ENCODE data around the gene NDUFB11.

Gene NDUFB11

DNA sequence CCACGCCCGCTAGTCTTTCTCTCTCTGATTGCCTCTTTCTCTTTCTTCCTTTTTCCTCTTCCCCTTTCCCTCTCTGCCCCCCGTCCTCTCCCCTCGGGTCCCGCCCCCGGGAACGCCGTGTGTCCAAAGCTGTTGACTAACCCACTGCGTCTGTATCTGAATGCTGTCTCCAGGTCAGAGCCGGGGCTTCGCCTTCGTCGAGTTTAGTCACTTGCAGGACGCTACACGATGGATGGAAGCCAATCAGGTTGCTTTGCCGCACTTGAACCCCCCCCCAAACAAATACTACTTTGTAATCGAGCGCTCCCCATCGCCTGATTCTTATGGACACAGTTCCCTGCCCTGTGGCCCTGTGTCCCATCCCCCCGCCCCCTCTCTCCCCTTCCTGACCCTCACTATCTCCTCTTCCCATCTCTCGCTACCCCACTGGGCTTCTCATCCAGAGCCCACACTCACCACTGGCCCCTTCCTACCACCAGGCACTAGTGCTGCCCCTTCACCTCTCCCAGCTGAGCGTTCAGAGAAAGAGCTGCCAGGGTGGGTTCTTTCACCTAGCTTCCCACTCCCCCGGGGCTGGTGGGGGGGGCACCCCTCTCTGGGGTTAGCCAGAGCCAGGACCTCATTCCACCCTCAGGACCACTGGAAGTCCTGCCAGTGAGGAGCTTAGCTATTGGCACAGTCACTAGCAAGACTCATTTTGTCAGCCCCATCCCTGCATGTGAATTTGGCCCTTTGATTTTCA, 30.5 kb upstream of the NDUFB11 start:
- DNase-seq (ENCODE audit: low read depth in 2 of 2): no peak

DNA sequence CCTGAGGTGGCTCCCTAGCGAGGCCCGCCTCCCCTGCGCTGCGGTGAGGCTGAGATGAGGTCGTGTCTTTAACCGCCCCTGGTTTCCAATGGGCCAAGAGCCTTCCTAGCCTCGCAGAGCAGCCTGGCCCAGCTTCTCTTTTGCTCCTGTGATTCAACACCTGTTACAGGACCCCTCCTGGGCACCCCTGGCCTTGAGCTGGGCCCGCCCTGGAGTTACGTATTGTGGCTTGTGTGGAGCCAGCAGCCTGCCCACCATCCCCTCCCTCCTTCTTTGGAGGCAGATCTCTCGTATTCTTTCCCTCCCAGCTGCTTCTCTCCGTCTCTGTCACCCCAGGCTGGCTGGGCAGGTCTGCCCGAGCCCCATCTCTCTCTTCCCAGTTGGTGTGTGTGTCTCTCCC, 29.9 kb upstream of the NDUFB11 start:
- DNase-seq (ENCODE audit: low read depth in 2 of 2): no peak

DNA sequence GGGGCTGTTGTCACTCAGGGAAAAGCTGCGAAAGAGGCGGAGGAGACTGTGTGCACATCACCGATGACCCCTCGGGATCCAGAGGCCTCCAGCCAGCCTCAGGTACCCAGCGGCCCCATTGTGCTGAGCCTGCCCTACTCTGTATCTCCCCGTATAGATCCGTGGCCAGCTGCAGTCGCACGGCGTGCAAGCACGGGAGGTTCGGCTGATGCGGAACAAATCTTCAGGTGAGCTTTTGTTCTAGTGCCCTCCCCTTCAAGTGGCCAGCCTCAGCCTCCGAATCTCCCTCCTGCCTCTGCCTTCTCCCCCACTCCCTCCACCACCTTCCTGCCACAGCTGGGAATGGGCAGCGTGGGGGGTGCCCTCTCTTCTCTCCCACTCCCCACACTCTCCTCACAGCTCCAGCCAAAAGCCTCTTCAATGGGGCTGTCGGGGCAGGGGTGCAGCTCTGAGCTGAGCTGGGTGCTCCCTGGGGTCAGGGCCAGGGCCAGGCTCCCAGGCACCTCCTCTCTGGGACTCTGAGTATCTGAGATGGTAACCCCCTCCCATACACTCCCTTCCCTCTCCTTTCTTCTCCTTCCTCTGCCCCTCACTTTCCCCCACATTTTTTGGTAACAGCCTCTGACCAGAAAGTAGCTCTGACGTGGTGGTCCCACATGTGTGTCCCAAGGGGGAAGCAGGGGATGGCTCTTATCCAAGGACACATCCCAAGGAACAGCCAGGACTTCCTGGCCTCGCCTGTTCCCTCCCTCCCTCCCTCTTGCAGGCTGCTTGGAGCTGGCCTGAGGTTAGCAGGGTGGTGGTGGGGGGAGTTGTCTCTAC, 28.7 kb upstream of the NDUFB11 start:
- no peak for DNase-seq (ENCODE audit: low read depth in 2 of 2)

DNA sequence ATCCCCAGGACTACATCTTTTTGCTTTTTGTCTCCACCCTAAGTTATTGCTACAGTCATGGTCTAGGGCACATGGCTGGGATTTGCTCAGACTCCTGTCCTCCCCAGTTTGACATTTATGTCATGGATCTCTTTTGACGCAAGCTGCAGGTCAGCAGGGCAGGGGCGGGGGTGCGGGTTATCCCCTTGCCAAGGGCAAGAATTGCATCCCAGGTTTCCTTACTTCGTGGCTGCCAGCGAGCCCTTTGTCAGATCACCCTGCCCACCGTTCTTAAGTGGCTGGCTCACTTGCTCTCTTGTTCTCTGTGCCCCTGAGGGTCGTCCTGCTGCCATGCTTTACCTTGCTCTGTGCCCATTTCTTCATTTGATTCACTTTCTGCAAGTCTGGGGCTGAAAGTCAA, 28.0 kb upstream of the NDUFB11 start:
- no peak for DNase-seq (ENCODE audit: low read depth in 2 of 2)

DNA sequence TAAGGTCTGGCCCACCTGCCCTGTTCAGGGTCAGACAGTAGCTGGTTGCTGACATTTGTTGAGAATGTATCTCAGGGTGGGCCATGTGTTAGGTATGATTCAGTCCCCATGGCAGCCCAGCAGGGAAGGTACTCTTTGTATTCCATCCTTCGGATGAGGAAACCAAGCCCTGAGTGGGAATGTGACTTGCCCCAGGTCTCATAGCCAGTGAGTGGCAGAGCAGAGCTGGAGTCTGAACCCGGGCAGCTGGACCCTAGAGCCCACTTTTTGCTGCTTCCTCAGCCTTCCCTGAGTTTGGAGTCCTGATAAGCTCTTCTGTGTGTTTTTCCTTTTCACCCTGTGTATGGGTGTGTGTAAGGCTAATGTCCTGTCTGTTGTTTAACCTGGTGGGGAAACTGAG, 27.5 kb upstream of the NDUFB11 start:
- DNase-seq (ENCODE audit: low read depth in 2 of 2): no peak

DNA sequence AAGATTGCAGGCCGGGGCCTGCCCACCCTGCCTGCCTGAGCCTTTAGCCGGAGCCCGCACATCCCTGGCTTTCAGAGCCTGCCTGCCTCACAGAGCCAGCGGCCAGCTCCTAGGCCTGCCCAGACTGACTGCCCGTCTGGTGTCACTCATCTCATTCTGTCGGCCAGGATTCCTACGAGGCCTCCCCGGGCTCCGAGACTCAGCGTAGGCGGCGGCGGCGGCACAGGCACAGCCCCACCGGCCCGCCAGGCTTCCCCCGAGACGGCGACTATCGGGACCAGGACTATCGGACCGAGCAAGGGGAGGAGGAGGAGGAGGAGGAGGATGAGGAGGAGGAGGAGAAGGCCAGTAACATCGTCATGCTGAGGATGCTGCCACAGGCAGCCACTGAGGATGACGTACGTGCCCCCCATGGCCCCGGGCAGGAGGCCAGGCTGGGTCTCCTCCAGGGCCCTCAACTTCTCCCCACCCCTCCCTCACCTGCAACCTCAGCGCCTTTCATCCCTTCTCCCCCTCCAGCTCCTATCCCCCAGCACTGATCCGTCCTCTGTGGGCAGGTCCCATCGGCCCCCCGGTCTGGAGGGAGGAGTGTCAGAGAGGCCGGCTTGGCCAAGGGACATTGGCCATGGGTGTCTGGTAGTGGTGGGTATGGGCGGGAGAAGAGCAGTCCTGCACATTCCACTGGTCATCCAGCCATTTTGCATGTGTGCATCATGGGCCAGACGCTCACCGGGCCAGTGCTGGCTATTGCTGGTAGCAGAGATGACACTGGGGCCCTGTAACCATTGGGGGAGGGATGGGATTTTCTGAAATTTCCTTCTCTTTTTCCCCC, 26.6 kb upstream of the NDUFB11 start:
- no peak for DNase-seq (ENCODE audit: low read depth in 2 of 2)

DNA sequence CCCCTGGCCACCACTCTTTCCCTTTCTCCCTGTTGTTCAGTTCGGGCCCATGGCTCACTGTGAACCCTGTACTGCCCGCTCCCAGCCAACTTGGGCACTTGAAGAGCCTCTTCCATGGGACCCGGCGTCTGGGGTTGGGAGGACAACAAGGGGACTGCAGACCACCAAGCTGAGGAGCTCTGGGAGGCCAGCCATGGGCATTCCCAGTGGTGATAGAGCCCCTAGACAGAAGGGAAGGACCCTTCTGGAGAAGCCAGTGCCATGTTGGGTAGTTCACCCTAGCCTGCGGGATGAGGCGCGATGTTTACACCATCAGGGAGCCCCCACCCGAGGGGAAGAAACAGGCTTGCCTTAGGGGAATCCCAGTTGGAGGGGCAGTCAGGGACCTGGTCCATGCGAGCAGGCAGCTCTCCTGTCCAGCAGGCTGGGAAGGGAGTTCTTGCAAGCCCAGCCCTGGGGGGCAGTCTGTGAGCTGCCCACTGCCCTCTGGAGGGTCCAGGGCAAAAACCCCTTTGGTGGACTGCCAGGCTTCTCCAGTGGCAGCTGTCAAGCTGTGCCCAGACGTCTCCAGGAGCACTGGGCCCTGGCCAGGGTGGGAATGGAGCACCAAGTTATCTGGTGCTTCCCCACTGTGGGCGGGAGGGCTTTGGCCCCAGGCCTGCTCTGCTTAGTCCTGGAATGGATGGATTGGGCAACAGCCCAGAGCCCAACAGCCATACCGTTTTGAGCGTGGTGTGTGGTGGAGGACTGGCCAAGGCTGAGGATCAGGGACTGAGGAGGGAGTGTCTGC, 25.4 kb upstream of the NDUFB11 start:
- no peak for DNase-seq (ENCODE audit: low read depth in 2 of 2)

DNA sequence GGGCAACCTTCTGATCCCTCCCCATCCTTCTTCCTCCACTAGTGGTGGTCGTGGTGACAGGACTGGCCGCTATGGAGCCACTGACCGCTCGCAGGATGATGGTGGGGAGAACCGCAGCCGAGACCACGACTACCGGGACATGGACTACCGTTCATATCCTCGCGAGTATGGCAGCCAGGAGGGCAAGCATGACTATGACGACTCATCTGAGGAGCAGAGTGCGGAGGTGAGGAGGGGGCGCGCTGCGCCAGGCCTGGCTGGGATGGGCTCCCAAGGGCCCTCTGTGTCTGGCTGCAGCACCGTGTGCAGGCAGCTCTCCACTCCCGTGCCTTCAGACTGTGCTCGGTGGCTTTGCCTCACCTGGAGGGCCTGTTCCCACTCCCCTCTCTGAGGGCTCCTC, 24.8 kb upstream of the NDUFB11 start:
- DNase-seq (ENCODE audit: low read depth in 2 of 2): no peak

DNA sequence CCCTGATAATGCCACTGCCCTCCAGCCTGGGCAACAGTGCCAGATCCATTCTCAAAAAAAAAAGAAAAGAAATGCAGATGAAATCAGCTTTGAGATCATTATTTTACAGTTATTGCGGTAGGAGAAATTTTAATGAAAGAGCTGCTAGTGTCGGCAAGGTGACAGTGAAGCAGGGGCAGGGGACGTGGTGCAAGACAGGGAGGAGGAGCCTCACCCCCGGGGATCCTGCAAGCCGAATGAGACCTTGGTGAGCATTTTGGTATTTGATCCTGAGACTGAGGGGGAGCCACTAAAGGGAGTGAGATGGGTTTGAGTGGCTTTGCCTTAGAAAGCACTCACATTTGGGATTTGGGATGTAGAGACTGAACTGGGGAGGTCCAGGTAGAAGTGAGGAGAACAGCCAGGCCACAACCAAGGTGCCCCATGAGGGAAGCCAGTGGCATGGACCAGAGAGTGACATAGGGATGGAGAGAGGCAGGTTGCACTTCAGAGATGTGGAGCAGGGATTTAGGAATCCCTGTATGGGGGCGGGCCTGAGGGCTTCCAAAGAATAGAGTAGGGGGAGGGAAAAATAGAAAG, 24.1 kb upstream of the NDUFB11 start:
- no peak for DNase-seq (ENCODE audit: low read depth in 2 of 2)

DNA sequence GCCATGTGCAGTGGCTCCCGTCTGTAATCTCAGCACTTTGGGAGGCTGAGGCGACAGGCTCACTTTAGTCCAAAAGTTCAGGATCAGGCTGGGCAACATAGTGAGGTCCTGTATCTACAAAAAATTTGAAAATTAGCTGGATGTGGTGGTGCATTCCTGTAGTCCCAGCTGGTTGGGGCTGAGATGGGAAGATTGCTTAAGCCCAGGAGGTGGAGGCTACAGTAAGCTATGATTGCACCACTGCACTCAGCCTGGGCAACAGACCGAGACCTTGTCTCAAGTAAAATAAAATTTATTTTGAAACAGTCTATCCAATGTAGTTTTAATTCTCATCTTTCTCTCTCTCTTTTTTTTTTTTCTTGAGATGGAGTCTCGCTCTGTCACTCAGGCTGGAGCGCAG, 21.6 kb upstream of the NDUFB11 start:
- no peak for DNase-seq (ENCODE audit: low read depth in 2 of 2)

DNA sequence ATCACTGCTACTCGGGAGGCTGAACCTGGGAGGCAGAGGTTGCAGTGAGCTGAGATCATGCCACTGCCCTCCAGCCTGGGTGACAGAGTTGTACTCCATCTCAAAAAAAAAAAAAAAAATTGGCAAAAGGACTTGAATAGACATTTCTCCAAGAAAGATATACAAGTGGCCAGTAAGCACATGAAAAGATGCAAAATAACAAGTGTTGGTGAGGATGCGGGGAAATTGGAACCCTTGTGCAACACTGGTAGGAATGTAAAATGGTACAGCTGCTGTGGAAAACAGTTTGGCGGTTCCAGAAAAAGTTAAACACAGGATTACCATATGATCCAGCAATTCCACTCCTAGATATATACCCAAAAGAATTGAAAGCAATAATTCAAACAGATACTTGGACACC, 19.9 kb upstream of the NDUFB11 start:
- no peak for DNase-seq (ENCODE audit: low read depth in 2 of 2)

DNA sequence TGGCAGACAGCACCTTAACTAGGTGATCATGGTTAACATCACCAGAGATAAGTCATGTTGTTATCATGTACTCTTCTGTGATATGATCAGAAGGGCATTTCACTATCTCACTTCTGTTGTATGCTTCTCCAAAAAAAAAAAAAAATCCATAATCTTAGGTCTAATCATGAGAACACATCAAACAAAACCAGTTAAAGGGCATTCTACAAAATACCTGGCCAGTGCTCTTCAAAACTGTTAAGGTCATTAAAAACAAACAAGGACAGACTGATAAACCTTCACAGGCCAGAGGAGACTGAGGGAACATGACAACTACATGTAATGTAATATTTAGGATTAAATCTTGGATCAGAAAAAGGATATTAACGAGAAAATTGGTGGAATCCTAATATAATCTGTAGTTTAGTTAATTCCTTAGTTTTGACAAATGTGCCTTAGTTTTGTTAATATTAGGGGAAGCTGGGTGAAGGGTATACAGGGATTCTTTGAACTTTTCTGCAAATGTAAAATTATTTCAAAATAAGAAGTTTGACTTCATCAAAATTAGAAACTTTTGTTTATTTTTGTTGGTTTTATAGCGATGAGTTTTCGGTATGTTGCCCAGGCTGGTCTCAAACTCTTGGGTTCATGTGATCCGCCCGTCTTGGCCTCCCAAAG, 18.6 kb upstream of the NDUFB11 start:
- DNase-seq (ENCODE audit: low read depth in 2 of 2): no peak

DNA sequence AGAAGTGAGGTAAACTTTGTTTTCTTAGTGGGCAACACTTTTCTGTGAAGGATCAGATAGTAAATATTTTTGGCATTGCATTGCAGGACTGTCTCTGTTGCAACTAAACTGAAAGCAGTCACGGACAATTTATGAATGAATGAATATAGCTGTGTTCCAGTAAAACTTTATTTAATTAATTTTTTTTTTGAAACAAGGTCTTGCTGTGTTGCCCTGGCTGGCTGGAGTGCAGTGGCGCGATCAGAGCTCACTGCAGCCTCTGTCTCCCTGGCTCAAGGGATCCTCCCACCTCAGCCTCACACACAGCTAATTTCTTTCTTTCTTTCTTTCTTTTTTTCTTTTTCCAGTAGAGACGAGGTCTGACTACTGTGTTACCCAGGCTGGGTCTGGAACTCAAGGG, 16.3 kb upstream of the NDUFB11 start:
- no peak for DNase-seq (ENCODE audit: low read depth in 2 of 2)

DNA sequence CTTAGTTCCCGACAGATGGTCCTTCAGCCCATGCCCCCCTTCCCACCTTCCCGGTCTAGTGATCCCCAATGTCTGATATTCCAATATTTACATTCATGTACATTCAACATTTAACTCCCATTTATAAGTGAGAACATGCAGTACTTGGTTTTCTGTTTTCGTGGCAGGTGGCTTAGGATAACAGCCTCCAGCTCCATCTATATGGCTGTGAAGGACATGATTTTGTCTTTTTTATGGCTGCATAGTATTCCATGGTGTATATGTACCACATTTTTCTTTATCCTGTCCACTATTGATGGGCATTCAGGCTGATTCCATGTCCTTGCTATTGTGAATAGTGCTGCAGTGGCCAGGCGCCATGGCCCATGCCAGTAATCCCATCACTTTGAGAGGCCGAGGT, 14.3 kb upstream of the NDUFB11 start:
- DNase-seq (ENCODE audit: low read depth in 2 of 2): no peak

DNA sequence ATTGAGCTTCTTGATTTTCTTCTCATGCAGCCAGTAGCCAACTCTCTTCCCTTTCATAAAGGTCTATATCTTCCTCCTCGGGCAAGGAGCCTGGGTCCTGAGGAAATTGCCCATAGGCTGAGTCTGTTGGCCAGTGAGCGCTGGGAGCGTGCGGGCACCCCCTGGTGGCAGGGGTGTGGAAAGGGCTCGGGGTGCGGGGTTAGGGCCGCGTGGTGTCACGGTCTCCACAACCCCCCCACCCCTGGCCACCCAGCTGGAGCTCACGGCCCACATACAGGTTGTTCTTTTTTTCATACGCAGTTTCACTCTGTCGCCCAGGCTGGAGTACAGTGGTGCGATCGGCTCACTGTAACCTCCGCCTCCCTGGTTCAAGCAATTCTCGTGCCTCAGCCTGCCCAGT, 13.6 kb upstream of the NDUFB11 start:
- no peak for DNase-seq (ENCODE audit: low read depth in 2 of 2)

DNA sequence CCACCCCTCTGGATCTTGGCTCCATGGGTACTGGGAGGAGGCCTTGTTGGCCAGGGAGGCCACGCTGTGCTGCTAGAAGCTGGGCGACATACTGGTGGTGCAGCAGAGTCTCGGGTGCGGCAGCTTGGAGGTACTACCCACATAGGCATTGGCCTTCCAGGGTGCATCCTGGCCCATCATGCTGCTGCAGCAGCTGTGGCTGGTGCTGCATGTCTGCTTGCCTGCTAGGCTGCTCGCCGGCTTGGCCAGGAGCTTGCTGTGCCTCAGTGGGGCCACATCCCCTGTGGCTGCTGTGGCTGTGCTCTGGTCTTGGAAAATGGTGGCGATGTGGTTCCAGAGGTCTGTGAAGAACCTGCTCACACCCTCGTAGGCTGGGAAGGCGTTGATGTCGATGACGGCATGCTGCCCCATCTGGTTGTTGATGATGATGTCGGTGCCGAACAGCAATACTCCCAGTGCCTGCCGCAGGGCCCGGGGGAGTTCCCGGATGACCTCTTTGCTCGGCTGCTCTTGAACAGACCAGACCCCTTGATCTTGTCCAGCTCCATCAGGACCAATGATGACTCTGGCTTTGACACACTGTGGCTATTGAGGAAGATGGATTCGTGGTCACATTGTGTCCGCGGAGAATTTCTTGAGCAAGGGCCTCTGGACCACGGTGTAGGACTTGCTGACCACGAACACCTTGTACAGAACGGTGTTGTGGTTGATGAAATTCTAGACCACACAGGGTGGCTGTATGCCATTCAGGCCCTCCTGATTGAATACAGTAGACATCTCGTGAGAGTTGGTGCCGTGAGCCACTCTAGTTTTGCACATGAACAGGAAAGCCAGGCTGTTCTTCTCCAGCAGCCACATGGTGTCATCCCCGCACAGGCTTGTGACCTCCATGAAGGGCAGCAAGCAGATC, 12.4 kb upstream of the NDUFB11 start:
- no peak for DNase-seq (ENCODE audit: low read depth in 2 of 2)

DNA sequence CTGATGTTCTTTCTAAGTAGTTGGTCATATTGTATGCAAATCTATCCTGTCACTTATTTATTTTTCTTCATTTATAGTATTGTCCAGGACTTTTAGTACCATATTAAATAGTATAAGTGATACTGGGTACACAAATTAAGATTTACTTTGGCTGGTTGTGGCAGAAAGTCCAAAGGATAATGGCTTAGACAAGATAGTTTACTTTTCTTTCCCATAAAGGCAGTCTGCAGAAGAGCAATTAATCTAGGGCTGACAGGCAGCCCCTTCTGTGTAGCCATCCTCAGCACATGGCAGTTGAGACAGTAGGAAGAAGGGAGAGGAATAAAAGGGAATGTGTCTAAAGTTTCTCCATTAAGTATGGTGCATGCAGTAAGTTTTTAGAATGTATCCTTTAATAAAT, 6.9 kb upstream of the NDUFB11 start:
- DNase-seq (ENCODE audit: low read depth in 2 of 2): no peak

DNA sequence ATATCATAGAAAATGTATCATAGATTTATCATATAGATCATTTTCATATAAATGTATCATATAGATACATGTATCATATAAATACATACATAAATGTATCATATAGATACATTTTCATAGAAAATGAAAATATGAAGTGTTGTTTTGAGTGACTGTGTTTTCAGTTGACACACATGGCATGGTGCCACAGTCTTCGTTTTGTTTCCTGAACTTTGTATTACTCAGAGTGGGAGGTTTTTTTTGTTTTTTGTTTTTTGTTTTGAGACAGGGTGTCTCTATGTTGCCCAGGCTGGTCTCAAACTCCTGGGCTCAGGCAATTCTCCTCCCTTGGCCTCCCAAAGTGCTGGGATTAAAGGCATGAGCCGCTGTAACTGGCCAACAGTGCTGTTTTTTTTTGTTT, 4.4 kb upstream of the NDUFB11 start:
- DNase-seq (ENCODE audit: low read depth in 2 of 2): no peak

DNA sequence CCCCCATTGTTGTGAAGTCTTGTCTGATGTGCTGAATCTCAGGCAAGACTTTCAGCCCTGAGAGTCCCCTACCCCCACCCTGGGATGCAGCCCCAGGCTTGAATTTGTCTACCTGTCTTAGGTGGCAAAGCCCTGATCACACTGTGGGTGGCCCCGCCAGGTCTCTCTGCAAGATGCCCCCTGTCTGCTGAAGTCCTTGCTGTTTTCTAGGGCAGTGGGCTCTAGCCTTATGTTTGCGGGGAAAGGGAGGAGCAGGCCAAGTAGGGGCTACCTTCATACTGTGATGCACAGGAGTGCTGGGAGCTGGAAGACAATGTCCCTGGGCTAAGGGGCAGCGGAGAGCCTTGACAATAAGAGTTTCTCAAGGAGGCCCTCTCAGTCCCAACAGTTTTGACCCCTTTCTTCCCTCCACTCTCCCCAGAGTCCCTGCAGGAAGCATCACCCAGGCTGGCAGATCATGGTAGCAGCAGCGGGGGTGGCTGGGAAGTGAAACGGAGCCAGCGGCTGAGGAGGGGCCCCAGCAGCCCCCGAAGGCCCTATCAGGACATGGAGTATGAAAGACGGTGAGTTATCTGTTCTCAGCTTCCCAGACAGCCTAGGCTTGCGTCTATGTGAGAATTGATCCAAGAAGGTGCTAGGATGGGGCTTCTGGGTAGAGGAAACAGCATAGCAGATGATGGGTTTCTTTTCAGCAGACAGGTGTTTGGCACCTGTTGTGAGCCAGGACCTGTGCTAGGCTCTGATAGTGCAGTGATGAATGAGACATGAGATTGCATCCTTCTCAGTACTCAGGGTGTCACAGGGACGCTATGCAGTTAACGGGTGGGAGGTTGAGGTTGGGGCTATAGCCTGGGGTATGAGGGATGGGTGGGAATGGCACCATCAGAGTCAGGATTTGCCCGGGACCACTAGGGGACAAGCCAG, 2.7 kb upstream of the NDUFB11 start:
- no peak for DNase-seq (ENCODE audit: low read depth in 2 of 2)
